ENCODE measurements around the gene MAPK9. TPM values are rescaled to one million over a fixed set of nuclear protein-coding genes. Genes with fewer than 3 reads are reported as not detected.

MAPK9 gene
- total RNA-seq, 1 experiment from 2014 or later: 38.6 TPM

- Histone ChIP-seq H4K5ac (ENCODE audit: insufficient read length, low read depth, low read length) (no peak overlapping the region), H3K9ac (ENCODE audit: extremely low read depth, insufficient read length, low read length) (no peak overlapping the region), H2AFZ (ENCODE audit: low read length) (no peak overlapping the region), H4K8ac (replicated peaks; ENCODE audit: insufficient read length, low read depth, low read length) (no peak overlapping the region), H3K79me1 (ENCODE audit: insufficient read depth, low read depth, low read length, poor library complexity, severe bottlenecking) (no peaks in the 10 kb centered on the region), H3K27ac (ENCODE audit: insufficient read length, low read depth, low read length) (no peak overlapping the region), H2BK20ac (ENCODE audit: low read depth, low read length, poor library complexity, severe bottlenecking) (no peak overlapping the region), H3K23ac (ENCODE audit: insufficient read length, low read depth, low read length) (no peak overlapping the region), H3T11ph (ENCODE audit: low read length) (no peak overlapping the region), H3K27me3 (ENCODE audit: insufficient read depth, low read length) (no peaks in the 10 kb centered on the region), H3K56ac (ENCODE audit: insufficient read length, low read depth, low read length) (no peak overlapping the region), H3K4ac (ENCODE audit: low read depth, low read length) (no peak overlapping the region), H2BK120ac (ENCODE audit: low read depth, low read length, poor library complexity, severe bottlenecking) (no peak overlapping the region), H3K4me1 (ENCODE audit: insufficient read depth, low read length) (no peaks in the 10 kb centered on the region), H2BK15ac (ENCODE audit: low read depth, low read length) (no peak overlapping the region), H3K79me2 (ENCODE audit: insufficient read depth, low read length) (no peaks in the 10 kb centered on the region), H2AK5ac (ENCODE audit: insufficient read length, low read length) (no peak overlapping the region), H3K23me2 (ENCODE audit: insufficient read length, low read depth, low read length, poor library complexity, severe bottlenecking) (no peaks in the 10 kb centered on the region), H4K20me1 (ENCODE audit: control insufficient read depth, insufficient read depth, insufficient read length) (no peaks in the 10 kb centered on the region), H2BK12ac (ENCODE audit: insufficient read length, low read depth, low read length) (no peak overlapping the region), H3K9me3 (ENCODE audit: control insufficient read depth, low read depth, low read length) (no peaks in the 10 kb centered on the region), H3K4me2 (ENCODE audit: insufficient read depth, insufficient read length, low read length) (no peak overlapping the region), H4K91ac (ENCODE audit: insufficient read length, low read depth, low read length) (no peak overlapping the region), H3K18ac (ENCODE audit: insufficient read length, low read depth, low read length) (no peak overlapping the region), H2BK5ac (ENCODE audit: insufficient read length, low read length) (no peak overlapping the region), H3K14ac (ENCODE audit: insufficient read depth, low read length) (no peak overlapping the region)
- H3K4me3 Mint-ChIP-seq: no peak overlapping the region
- H3K27me3 Mint-ChIP-seq (ENCODE audit: low read depth): peaks cover 30% of the 10 kb centered on the region
- no peaks in the 10 kb centered on the region; a peak in 2 of 7 replicates for H3K36me3 Mint-ChIP-seq (ENCODE audit: insufficient read depth in 1 of 3, low read depth in 3 of 3)
- H3K4me1 Mint-ChIP-seq: peaks cover 0 to 2% of the 10 kb centered on the region in 2 experiments; a peak in 1 of 4 replicates
- peaks cover 19 to 21% of the 10 kb centered on the region in 2 experiments for H3K9me3 Mint-ChIP-seq
- TF ChIP-seq CTCF (conservative IDR thresholded peaks at IDR 0.05): 0 out of 3 replicates have a peak, but pooled peaks have one; percentile 11
- no CpG with 5 or more reads among the region's 21 CpGs for WGBS (ENCODE audit: extremely low coverage, insufficient read length, low lambda C conversion rate)
- no peak overlapping the region for H3K27ac Mint-ChIP-seq
- DNase-seq: no peak
Observed at GRCh38 chr5:180214870-180215770, 76.8 kb downstream of the MAPK9 start.

Data from H9 (cell line).